ENCODE measurements around the gene CPEB3. TPM values are rescaled to one million over a fixed set of nuclear protein-coding genes. Genes with fewer than 3 reads are reported as not detected.

The CPEB3 gene
- total and polyA plus RNA-seq, 8 donors = 2.1 to 7.0 (median 4.4) TPM

GRCh38 chr10:92175164-92175563 is 115.7 kb downstream of the CPEB3 start:
- ATAC-seq = no peak
- no peak overlapping the region for H3K27ac ChIP-seq
- H3K36me3 ChIP-seq = no peaks in the 10 kb centered on the region
- no peak for DNase-seq
- no peaks in the 10 kb centered on the region for H3K27me3 ChIP-seq
- no peaks in the 10 kb centered on the region for H3K9me3 ChIP-seq
- H3K4me1 ChIP-seq = no peaks in the 10 kb centered on the region
- 74 to 95% methylated on average over 5 of the region's 5 CpGs for WGBS, 2 donors
- intact Hi-C loops (cut with DNase I) = no loop called here
- FAIRE-seq = no peak
- H3K4me3 ChIP-seq = no peak overlapping the region
- no peak for TF ChIP-seq CTCF (IDR thresholded peaks at IDR 0.05)

- no peak overlapping the region for H3K27ac ChIP-seq
- H3K36me3 ChIP-seq = no peaks in the 10 kb centered on the region
- H3K4me3 ChIP-seq = no peak overlapping the region
- no peak for TF ChIP-seq CTCF (IDR thresholded peaks at IDR 0.05)
- FAIRE-seq (no peak), DNase-seq (no peak), ATAC-seq (no peak)
- H3K9me3 ChIP-seq = no peaks in the 10 kb centered on the region
- intact Hi-C loops (cut with DNase I) = no loop called here
- H3K27me3 ChIP-seq = no peaks in the 10 kb centered on the region
- H3K4me1 ChIP-seq = no peaks in the 10 kb centered on the region
Measured at GRCh38 chr10:92173996-92174395, 116.9 kb downstream of the CPEB3 start.

GRCh38 chr10:92164036-92164696 is 126.7 kb downstream of the CPEB3 start:
- intact Hi-C loops (cut with DNase I) = no loop called here

GRCh38 chr10:92162541-92162940 is 128.3 kb downstream of the CPEB3 start:
- DNase-seq (no peak), ATAC-seq (no peak), FAIRE-seq (no peak)
- Histone ChIP-seq H3K27ac (no peak overlapping the region), H3K4me3 (no peak overlapping the region), H3K27me3 (no peaks in the 10 kb centered on the region), H3K9me3 (no peaks in the 10 kb centered on the region), H3K4me1 (peaks cover 0 to 8% (median 5%) of the 10 kb centered on the region in 3 donors), H3K36me3 (no peaks in the 10 kb centered on the region)
- 95 to 98% methylated on average over 2 of the region's 2 CpGs for WGBS, 2 donors
- TF ChIP-seq CTCF (IDR thresholded peaks at IDR 0.05) = no peak
- intact Hi-C loops (cut with DNase I) = no loop called here

More at GRCh38 chr10:92164036-92164696, 126.7 kb downstream of the CPEB3 start:
- FAIRE-seq (no peak), ATAC-seq (peak in 3 of 4 donors; percentile 49 to 53 (median 53)), DNase-seq (no peak)
- H3K9me3 ChIP-seq = no peaks in the 10 kb centered on the region
- no peaks in the 10 kb centered on the region for H3K36me3 ChIP-seq
- 31 to 38% methylated on average over 5 of the region's 5 CpGs for WGBS, 2 donors
- no peak overlapping the region for H3K27ac ChIP-seq
- no peak for TF ChIP-seq CTCF (IDR thresholded peaks at IDR 0.05)
- H3K4me3 ChIP-seq = no peak overlapping the region
- no peaks in the 10 kb centered on the region for H3K27me3 ChIP-seq
- H3K4me1 ChIP-seq = peaks cover 0 to 8% (median 5%) of the 10 kb centered on the region in 3 donors

All from pancreas (tissue), 10 donors.